ENCODE measurements around the gene PTPRE. TPM values are rescaled to one million over a fixed set of nuclear protein-coding genes. Genes with fewer than 3 reads are reported as not detected.
A peak's percentile ranks its signal among the peaks of the same experiment; 100 is the strongest.

Gene PTPRE
- total RNA-seq, 1 experiment from 2014 or later: 0.70 TPM

- H3K27me3 Mint-ChIP-seq (ENCODE audit: low read depth): no peaks in the 10 kb centered on the region
- TF ChIP-seq CTCF (conservative IDR thresholded peaks at IDR 0.05): no peak
- H4K91ac ChIP-seq (ENCODE audit: insufficient read length, low read depth, low read length): no peak overlapping the region
- no peak overlapping the region for H4K8ac ChIP-seq (replicated peaks; ENCODE audit: insufficient read length, low read depth, low read length)
- no peak overlapping the region for H3K4me2 ChIP-seq (ENCODE audit: insufficient read depth, insufficient read length, low read length)
- H2BK12ac ChIP-seq (ENCODE audit: insufficient read length, low read depth, low read length): no peak overlapping the region
- no peaks in the 10 kb centered on the region for H3K23me2 ChIP-seq (ENCODE audit: insufficient read length, low read depth, low read length, poor library complexity, severe bottlenecking)
- no peak overlapping the region for H2BK120ac ChIP-seq (ENCODE audit: low read depth, low read length, poor library complexity, severe bottlenecking)
- peaks cover 2% of the 10 kb centered on the region; the same call in 1 of the 2 replicates for H3K4me1 ChIP-seq (ENCODE audit: insufficient read depth, low read length)
- no CpG with 5 or more reads among the region's 11 CpGs for WGBS (ENCODE audit: extremely low coverage, insufficient read length, low lambda C conversion rate)
- H3T11ph ChIP-seq (ENCODE audit: low read length): no peak overlapping the region
- no peak overlapping the region for H3K4ac ChIP-seq (ENCODE audit: low read depth, low read length)
- peaks cover 26 to 27% of the 10 kb centered on the region in 2 experiments for H3K4me1 Mint-ChIP-seq
- peak overlapping the region in 1 of 3 experiments; percentile 73; a peak in 2 of 7 replicates for H3K27ac Mint-ChIP-seq
- no peaks in the 10 kb centered on the region for H4K20me1 ChIP-seq (ENCODE audit: control insufficient read depth, insufficient read depth, insufficient read length)
- H3K9me3 Mint-ChIP-seq: peaks cover 5% of the 10 kb centered on the region in 2 experiments; a peak in 2 of 5 replicates
- no peak overlapping the region for H3K14ac ChIP-seq (ENCODE audit: insufficient read depth, low read length)
- H3K23ac ChIP-seq (ENCODE audit: insufficient read length, low read depth, low read length): no peak overlapping the region
- no peak overlapping the region for H3K56ac ChIP-seq (ENCODE audit: insufficient read length, low read depth, low read length)
- H3K9ac ChIP-seq (ENCODE audit: extremely low read depth, insufficient read length, low read length): no peak overlapping the region
- H2BK20ac ChIP-seq (ENCODE audit: low read depth, low read length, poor library complexity, severe bottlenecking): no peak overlapping the region
- no peak overlapping the region for H4K5ac ChIP-seq (ENCODE audit: insufficient read length, low read depth, low read length)
- no peak overlapping the region for H2AK5ac ChIP-seq (ENCODE audit: insufficient read length, low read length)
- DNase-seq: no peak
- no peaks in the 10 kb centered on the region for H3K27me3 ChIP-seq (ENCODE audit: insufficient read depth, low read length)
- no peak overlapping the region for H3K18ac ChIP-seq (ENCODE audit: insufficient read length, low read depth, low read length)
- H2BK15ac ChIP-seq (ENCODE audit: low read depth, low read length): no peak overlapping the region
- no peak overlapping the region for H3K27ac ChIP-seq (ENCODE audit: insufficient read length, low read depth, low read length)
- no peak overlapping the region for H2BK5ac ChIP-seq (ENCODE audit: insufficient read length, low read length)
- H3K4me3 Mint-ChIP-seq: no peak overlapping the region
- no peaks in the 10 kb centered on the region for H3K79me1 ChIP-seq (ENCODE audit: insufficient read depth, low read depth, low read length, poor library complexity, severe bottlenecking)
- no peaks in the 10 kb centered on the region for H3K9me3 ChIP-seq (ENCODE audit: control insufficient read depth, low read depth, low read length)
- H3K36me3 Mint-ChIP-seq (ENCODE audit: insufficient read depth in 1 of 3, low read depth in 3 of 3): peaks cover 4 to 7% (median 6%) of the 10 kb centered on the region in 3 experiments
- no peak overlapping the region for H2AFZ ChIP-seq (ENCODE audit: low read length)
- H3K79me2 ChIP-seq (ENCODE audit: insufficient read depth, low read length): no peaks in the 10 kb centered on the region
These were observed 155.5 kb downstream of the PTPRE start for GRCh38 chr10:128062331-128062880.

All from H9 (cell line).